Ovary (tissue), 9 donors: ENCODE results near the gene ARHGAP1. TPM values are rescaled to one million over a fixed set of nuclear protein-coding genes. Genes with fewer than 3 reads are reported as not detected.

Experiments
- DNase-seq, 5 donors: peaks; one replicate each; pipeline ENCODE4 v3.0.0-alpha.2; 2019 to 2020
- H3K27ac ChIP-seq, 2 donors: fragments of 200-600 bp; one replicate each; pipeline versions ENCODE4 v1.5.1 to v1.8.0; 2019 to 2022
- H3K27me3 ChIP-seq: fragments of 200-600 bp; one replicate; pipeline ENCODE4 v1.8.0; 2022
- H3K36me3 ChIP-seq: fragments of 200-600 bp; sonication (generic); one replicate; pipeline ENCODE4 v1.5.1; 2019
- H3K4me1 ChIP-seq: one replicate; pipeline ENCODE4 v1.8.1; 2013; ENCODE audit warnings: mild to moderate bottlenecking, moderate library complexity; ENCODE audit not compliant: insufficient read depth
- H3K4me3 ChIP-seq: fragments of 200-600 bp; sonication (generic); one replicate; pipeline ENCODE4 v1.5.1; 2017
- H3K9me3 ChIP-seq, 2 donors: fragments of 200-600 bp in 1 of 2; sonication (generic) in 1 of 2; one replicate each; pipeline versions ENCODE4 v1.5.1 to v1.8.1; 2013 to 2019; ENCODE audit warnings: mild to moderate bottlenecking in 1 of 2, moderate library complexity in 1 of 2
- CTCF ChIP-seq, 3 donors: fragments of 450-650 bp in 2 of 3; fragments of 200-600 bp in 1 of 3; IDR thresholded peaks; one replicate each; pipeline versions ENCODE4 v1.5.1 to v1.8.0; 2016 to 2022; ENCODE audit warnings: antibody characterized with exemption in 3 of 3, mild to moderate bottlenecking in 1 of 3
- EP300 ChIP-seq: sonication (generic); formaldehyde crosslinking; IDR thresholded peaks from one replicate; pipeline ENCODE4 v1.6.1; 2017; ENCODE audit warnings: antibody characterized with exemption
- POLR2A ChIP-seq: fragments of 450-650 bp; IDR thresholded peaks from one replicate; pipeline ENCODE4 v1.6.1; 2017; ENCODE audit warnings: antibody characterized with exemption, mild to moderate bottlenecking, moderate library complexity
- WGBS, 3 donors: extraction: QIAGEN DNeasy Blood & Tissue Kit in 1 of 3; methylation state at CpG; one replicate each; pipeline versions ENCODE4 v1.1.5 to v1.1.7; 2013 to 2017; 5-methylcytosine and 5-hydroxymethylcytosine counted together
- intact Hi-C, 4 donors: fragments of 100-400 bp; cut with DNase I; formaldehyde crosslinking; loops; one replicate each; pipeline versions ENCODE4 v1.11.0 to v1.15.1; 2022 to 2023
- polyA plus RNA-seq, 2 donors: library from polyadenylated mRNA; stranded (reverse); fragments of 200-250 nt in 1 of 2; fragments of 350-450 nt in 1 of 2; fragmentation: Illumina TruSeq in 1 of 2; extraction: RNeasy Lipid Tissue Mini Kit (QIAGEN cat#74804) in 1 of 2; gene quantifications; one replicate each; pipeline ENCODE4 v1.2.3, GENCODE V29; 2013 to 2014
- total RNA-seq, 7 donors: library from RNA; depleted of rRNA in 2 of 7; stranded (reverse); fragments of >200 nt in 2 of 7; fragmentation: NEBNext Ultra II Directional in 3 of 7; extraction: Animal tissue kit (Norgen Biotek cat#: 25700) in 3 of 7; gene quantifications; one replicate each; pipeline versions ENCODE4 v1.1.0 to v1.2.4, GENCODE V29; 2016 to 2023
- donor health status: DM: no; HTN: no; CAD: no; lungs with moderate emphysema.
- donor health status: DM: no; HTN: no; CAD: no.
- donor health status: Bipolar disorder and iron deficiency.
- donor health status: DM: yes; HTN: yes; CAD: no.
- donor health status: DM: no; HTN: no; CAD: no.
- donor health status: DM: yes; HTN: yes; CAD: no.

ARHGAP1 gene
- total and polyA plus RNA-seq, 9 donors = 24.1 to 95.9 (median 73.3) TPM

DNA sequence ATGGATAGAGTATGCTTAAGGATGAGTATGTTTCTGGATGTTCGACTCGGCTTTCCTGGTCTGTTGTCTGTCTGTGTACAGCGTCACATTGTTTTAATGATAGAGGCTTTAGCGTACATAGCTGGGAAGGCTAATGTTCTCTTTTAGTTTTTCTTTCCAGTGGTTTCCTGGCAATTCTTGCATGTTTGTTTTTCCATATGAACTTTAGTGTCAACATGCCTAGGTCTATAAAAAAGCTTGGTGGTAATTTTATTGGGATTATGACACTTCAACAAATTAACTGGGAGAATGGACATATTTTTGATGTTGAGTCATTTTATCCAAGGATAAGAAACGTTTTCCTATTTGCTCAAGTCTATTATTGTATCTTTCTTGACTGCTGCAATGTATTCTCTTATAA lies 36.2 kb upstream of the ARHGAP1 start:
- 44 to 52% (median 50%) methylated on average over 5 of the region's 5 CpGs for WGBS, 3 donors
- intact Hi-C loops = no loop called here
- Histone ChIP-seq H3K27ac (no peak overlapping the region), H3K27me3 (no peaks in the 10 kb centered on the region), H3K9me3 (no peaks in the 10 kb centered on the region), H3K36me3 (no peaks in the 10 kb centered on the region), H3K4me1 (peaks cover 1% of the 10 kb centered on the region), H3K4me3 (no peak overlapping the region)
- TF ChIP-seq EP300 (no peak), POLR2A (no peak), CTCF (IDR thresholded peaks at IDR 0.05) (no peak)
- no peak for DNase-seq

DNA sequence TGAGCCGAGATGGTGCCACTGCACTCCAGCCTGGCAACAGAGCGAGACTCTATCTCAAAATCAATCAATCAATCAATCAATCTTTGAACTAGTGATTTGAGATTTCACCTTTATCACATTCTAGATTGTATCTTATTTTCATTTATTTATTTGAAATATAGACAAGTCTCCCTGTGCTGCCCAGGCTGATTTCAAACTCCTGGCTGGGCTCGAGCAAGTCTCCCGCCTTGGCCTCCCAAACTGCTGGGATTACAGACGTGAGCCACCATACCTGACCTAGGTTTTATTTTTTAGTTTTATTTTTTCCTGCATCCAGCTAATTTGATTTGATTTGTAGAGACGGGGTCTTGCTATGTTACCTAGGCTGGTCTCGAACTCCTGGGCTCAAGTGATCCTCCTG lies 35.7 kb upstream of the ARHGAP1 start:
- Histone ChIP-seq H3K4me1 (peaks cover 1% of the 10 kb centered on the region), H3K9me3 (no peaks in the 10 kb centered on the region), H3K36me3 (no peaks in the 10 kb centered on the region), H3K27ac (no peak overlapping the region), H3K4me3 (no peak overlapping the region), H3K27me3 (no peaks in the 10 kb centered on the region)
- DNase-seq = no peak
- WGBS, 3 donors = 90 to 92% (median 91%) methylated on average over 7 of the region's 7 CpGs
- TF ChIP-seq CTCF (IDR thresholded peaks at IDR 0.05) (no peak), POLR2A (no peak), EP300 (no peak)
- intact Hi-C loops = no loop called here

- no peak for DNase-seq
- TF ChIP-seq POLR2A (no peak), CTCF (IDR thresholded peaks at IDR 0.05) (no peak), EP300 (no peak)
- no peak overlapping the region for H3K27ac ChIP-seq
- no peaks in the 10 kb centered on the region for H3K27me3 ChIP-seq
- no peaks in the 10 kb centered on the region for H3K36me3 ChIP-seq
- no peaks in the 10 kb centered on the region for H3K4me1 ChIP-seq
- WGBS, 3 donors = 59 to 92% (median 84%) methylated on average over 1 of the region's 1 CpG
- no peaks in the 10 kb centered on the region for H3K9me3 ChIP-seq
- H3K4me3 ChIP-seq = no peak overlapping the region
- intact Hi-C loops = no loop called here
These were observed 32.8 kb upstream of the ARHGAP1 start for GRCh38 chr11:46733234-46733633.

DNA sequence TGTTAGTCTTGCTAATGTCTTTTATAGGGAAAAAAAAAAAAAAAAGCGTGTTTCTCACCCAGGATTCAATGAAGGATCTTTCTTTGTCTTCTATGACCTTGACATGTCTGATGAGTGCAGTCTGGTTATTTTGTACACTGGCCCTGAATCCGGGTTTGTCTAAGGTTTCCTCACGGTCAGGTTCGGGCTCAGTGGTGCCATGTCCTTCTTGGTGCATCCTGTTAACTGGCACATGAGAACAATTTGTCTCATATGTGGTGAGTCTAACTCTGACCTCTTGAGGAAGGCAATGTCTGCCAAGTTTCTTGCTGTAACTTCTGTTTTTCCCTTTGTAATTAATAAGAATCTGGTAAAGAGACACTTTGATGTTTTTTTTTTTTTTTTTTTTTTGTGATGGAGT lies 31.1 kb upstream of the ARHGAP1 start:
- Histone ChIP-seq H3K4me1 (no peaks in the 10 kb centered on the region), H3K27ac (no peak overlapping the region), H3K27me3 (no peaks in the 10 kb centered on the region), H3K36me3 (no peaks in the 10 kb centered on the region), H3K4me3 (no peak overlapping the region), H3K9me3 (no peaks in the 10 kb centered on the region)
- no peak for DNase-seq
- intact Hi-C loops = no loop called here
- TF ChIP-seq EP300 (no peak), CTCF (IDR thresholded peaks at IDR 0.05) (no peak), POLR2A (no peak)
- 61 to 70% (median 63%) methylated on average over 4 of the region's 4 CpGs for whole genome bisulfite sequencing, 3 donors
